ENCODE data around the gene NXPE2. TPM values are rescaled to one million over a fixed set of nuclear protein-coding genes. Genes with fewer than 3 reads are reported as not detected.

NXPE2 gene
- total RNA-seq, 2 donors from 2014 or later = not detected

GRCh38 chr11:114653148-114653547 lies 25.2 kb upstream of the NXPE2 start:
- no peak for TF ChIP-seq CTCF (IDR thresholded peaks at IDR 0.05)
- no peak for TF ChIP-seq POLR2A (IDR thresholded peaks at IDR 0.05)
- H3K27ac ChIP-seq = no peak overlapping the region
- intact Hi-C loops (cut with DNase I) = no loop called here

GRCh38 chr11:114664641-114665040 lies 13.7 kb upstream of the NXPE2 start:
- Histone ChIP-seq H3K4me3 (no peak overlapping the region), H3K9me3 (no peaks in the 10 kb centered on the region), H3K36me3 (replicated peaks in 1 of 2; ENCODE audit: insufficient read depth in 1 of 2, low read depth in 2 of 2) (no peaks in the 10 kb centered on the region), H3K4me1 (no peaks in the 10 kb centered on the region), H3K27ac (no peak overlapping the region), H3K27me3 (no peaks in the 10 kb centered on the region)
- ATAC-seq (no peak), DNase-seq (no peak)
- 40 to 51% methylated on average over 2 of the region's 2 CpGs for WGBS, 2 donors
- intact Hi-C loops (cut with DNase I) = no loop called here
- TF ChIP-seq CTCF (IDR thresholded peaks at IDR 0.05) (no peak), POLR2A (IDR thresholded peaks at IDR 0.05) (no peak)

More at GRCh38 chr11:114653148-114653547, 25.2 kb upstream of the NXPE2 start:
- no peaks in the 10 kb centered on the region for H3K27me3 ChIP-seq
- H3K9me3 ChIP-seq = no peaks in the 10 kb centered on the region
- ATAC-seq (no peak), DNase-seq (no peak)
- no peaks in the 10 kb centered on the region for H3K4me1 ChIP-seq
- H3K36me3 ChIP-seq (replicated peaks in 1 of 2; ENCODE audit: insufficient read depth in 1 of 2, low read depth in 2 of 2) = no peaks in the 10 kb centered on the region
- H3K4me3 ChIP-seq = no peak overlapping the region
- 36 to 39% methylated on average over 2 of the region's 2 CpGs for WGBS, 2 donors

GRCh38 chr11:114666760-114667159 lies 11.6 kb upstream of the NXPE2 start:
- Histone ChIP-seq H3K27ac (no peak overlapping the region), H3K27me3 (no peaks in the 10 kb centered on the region), H3K4me3 (no peak overlapping the region), H3K4me1 (no peaks in the 10 kb centered on the region), H3K36me3 (replicated peaks in 1 of 2; ENCODE audit: insufficient read depth in 1 of 2, low read depth in 2 of 2) (no peaks in the 10 kb centered on the region), H3K9me3 (no peaks in the 10 kb centered on the region)
- no peak for ATAC-seq
- no peak for DNase-seq
- WGBS, 2 donors = 38 to 46% methylated on average over 2 of the region's 2 CpGs
- intact Hi-C loops (cut with DNase I) = no loop called here
- TF ChIP-seq POLR2A (IDR thresholded peaks at IDR 0.05) (no peak), CTCF (IDR thresholded peaks at IDR 0.05) (no peak)

- Histone ChIP-seq H3K27ac (no peak overlapping the region), H3K4me1 (no peaks in the 10 kb centered on the region), H3K36me3 (replicated peaks in 1 of 2; ENCODE audit: insufficient read depth in 1 of 2, low read depth in 2 of 2) (no peaks in the 10 kb centered on the region), H3K4me3 (no peak overlapping the region), H3K9me3 (no peaks in the 10 kb centered on the region), H3K27me3 (no peaks in the 10 kb centered on the region)
- TF ChIP-seq POLR2A (IDR thresholded peaks at IDR 0.05) (no peak), CTCF (IDR thresholded peaks at IDR 0.05) (no peak)
- no peak for DNase-seq
- no peak for ATAC-seq
- intact Hi-C loops (cut with DNase I) = no loop called here
These were observed 10.2 kb upstream of the NXPE2 start for GRCh38 chr11:114668109-114668508.

GRCh38 chr11:114673661-114674060 lies 4.7 kb upstream of the NXPE2 start:
- DNase-seq (no peak), ATAC-seq (no peak)
- no peak overlapping the region for H3K27ac ChIP-seq
- no peaks in the 10 kb centered on the region for H3K27me3 ChIP-seq
- intact Hi-C loops (cut with DNase I) = no loop called here
- H3K4me1 ChIP-seq = no peaks in the 10 kb centered on the region
- no peaks in the 10 kb centered on the region for H3K36me3 ChIP-seq (replicated peaks in 1 of 2; ENCODE audit: insufficient read depth in 1 of 2, low read depth in 2 of 2)
- no peak overlapping the region for H3K4me3 ChIP-seq
- no peak for TF ChIP-seq CTCF (IDR thresholded peaks at IDR 0.05)
- no peak for TF ChIP-seq POLR2A (IDR thresholded peaks at IDR 0.05)
- no peaks in the 10 kb centered on the region for H3K9me3 ChIP-seq
